ENCODE data around the gene JDP2.

GRCh38 chr14:75464626-75465025 is 36.8 kb downstream of the JDP2 start:
- TF ChIP-seq FOXM1 (IDR thresholded peaks at IDR 0.05; ENCODE audit: borderline replicate concordance), result no peak
- no peak for TF ChIP-seq SP1 (IDR thresholded peaks at IDR 0.05)
- TF ChIP-seq NFRKB (IDR thresholded peaks at IDR 0.05), result no peak
- TF ChIP-seq LEF1 (IDR thresholded peaks at IDR 0.05; ENCODE audit: borderline replicate concordance), result no peak
- TF ChIP-seq FOXA1 (IDR thresholded peaks at IDR 0.05), result no peak
- TF ChIP-seq PKNOX1 (IDR thresholded peaks at IDR 0.05), result no peak
- no peak for TF ChIP-seq CTBP1 (IDR thresholded peaks at IDR 0.05; ENCODE audit: borderline replicate concordance)
- no peak for TF ChIP-seq HDGF (IDR thresholded peaks at IDR 0.05; ENCODE audit: borderline replicate concordance)

All from HEK293T (cell line).